Measurements from ENCODE around the gene NLRP4.

The NLRP4 gene

GRCh38 chr19:55907746-55908145, 71.4 kb downstream of the NLRP4 start:
- Histone ChIP-seq H3K27ac (no peak overlapping the region), H3K9me3 (ENCODE audit: control insufficient read depth, low read length) (no peaks in the 10 kb centered on the region), H3K36me3 (ENCODE audit: control insufficient read depth, insufficient read depth, low read length) (no peaks in the 10 kb centered on the region), H3K27me3 (ENCODE audit: control insufficient read depth, insufficient read depth, low read length) (no peaks in the 10 kb centered on the region), H3K4me3 (ENCODE audit: low read depth, low read length) (no peak overlapping the region), H3K79me2 (no peaks in the 10 kb centered on the region), H3K4me1 (no peaks in the 10 kb centered on the region), H3K4me2 (ENCODE audit: low read length) (no peak overlapping the region), H2AFZ (no peak overlapping the region), H3K9ac (no peak overlapping the region)
- TF ChIP-seq, protein P1, sequence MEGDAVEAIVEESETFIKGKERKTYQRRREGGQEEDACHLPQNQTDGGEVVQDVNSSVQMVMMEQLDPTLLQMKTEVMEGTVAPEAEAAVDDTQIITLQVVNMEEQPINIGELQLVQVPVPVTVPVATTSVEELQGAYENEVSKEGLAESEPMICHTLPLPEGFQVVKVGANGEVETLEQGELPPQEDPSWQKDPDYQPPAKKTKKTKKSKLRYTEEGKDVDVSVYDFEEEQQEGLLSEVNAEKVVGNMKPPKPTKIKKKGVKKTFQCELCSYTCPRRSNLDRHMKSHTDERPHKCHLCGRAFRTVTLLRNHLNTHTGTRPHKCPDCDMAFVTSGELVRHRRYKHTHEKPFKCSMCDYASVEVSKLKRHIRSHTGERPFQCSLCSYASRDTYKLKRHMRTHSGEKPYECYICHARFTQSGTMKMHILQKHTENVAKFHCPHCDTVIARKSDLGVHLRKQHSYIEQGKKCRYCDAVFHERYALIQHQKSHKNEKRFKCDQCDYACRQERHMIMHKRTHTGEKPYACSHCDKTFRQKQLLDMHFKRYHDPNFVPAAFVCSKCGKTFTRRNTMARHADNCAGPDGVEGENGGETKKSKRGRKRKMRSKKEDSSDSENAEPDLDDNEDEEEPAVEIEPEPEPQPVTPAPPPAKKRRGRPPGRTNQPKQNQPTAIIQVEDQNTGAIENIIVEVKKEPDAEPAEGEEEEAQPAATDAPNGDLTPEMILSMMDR (IDR thresholded peaks at IDR 0.05): no peak

- Histone ChIP-seq H3K27me3 (ENCODE audit: control insufficient read depth, insufficient read depth, low read length) (no peaks in the 10 kb centered on the region), H3K4me1 (no peaks in the 10 kb centered on the region), H3K9me3 (ENCODE audit: control insufficient read depth, low read length) (no peaks in the 10 kb centered on the region), H3K27ac (no peak overlapping the region), H3K36me3 (ENCODE audit: control insufficient read depth, insufficient read depth, low read length) (no peaks in the 10 kb centered on the region), H3K79me2 (no peaks in the 10 kb centered on the region), H3K9ac (no peak overlapping the region), H3K4me2 (ENCODE audit: low read length) (no peak overlapping the region), H3K4me3 (ENCODE audit: low read depth, low read length) (no peak overlapping the region), H2AFZ (no peak overlapping the region)
- TF ChIP-seq, protein P1 (IDR thresholded peaks at IDR 0.05): no peak
Observed at GRCh38 chr19:55909801-55910200, 73.5 kb downstream of the NLRP4 start.

DNA sequence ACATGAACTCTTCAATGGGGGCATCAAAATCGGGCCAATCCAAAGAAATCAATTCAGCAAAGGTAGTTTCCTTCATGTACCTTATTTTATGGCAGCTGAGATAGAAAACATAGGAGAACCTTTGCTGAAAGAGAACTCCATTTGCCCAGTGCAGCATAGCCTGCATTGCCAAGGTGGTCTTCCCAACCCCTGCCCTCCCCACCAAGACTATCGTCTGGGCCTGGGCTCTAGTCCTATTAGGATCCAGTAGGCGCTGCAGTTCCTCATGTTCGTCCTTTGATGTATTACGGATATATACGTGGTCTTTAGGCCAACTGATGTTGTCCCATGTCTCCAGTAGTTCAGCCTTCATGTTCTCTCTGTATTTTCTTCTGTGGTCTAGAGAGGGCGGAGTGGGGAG, 76.6 kb downstream of the NLRP4 start:
- Histone ChIP-seq H3K4me2 (ENCODE audit: low read length) (no peak overlapping the region), H3K36me3 (ENCODE audit: control insufficient read depth, insufficient read depth, low read length) (no peaks in the 10 kb centered on the region), H2AFZ (no peak overlapping the region), H3K9me3 (ENCODE audit: control insufficient read depth, low read length) (peaks cover 3% of the 10 kb centered on the region), H3K27ac (no peak overlapping the region), H3K4me3 (ENCODE audit: low read depth, low read length) (no peak overlapping the region), H3K79me2 (no peaks in the 10 kb centered on the region), H3K4me1 (no peaks in the 10 kb centered on the region), H3K9ac (no peak overlapping the region), H3K27me3 (ENCODE audit: control insufficient read depth, insufficient read depth, low read length) (no peaks in the 10 kb centered on the region)
- TF ChIP-seq, protein P1 (IDR thresholded peaks at IDR 0.05): no peak

- Histone ChIP-seq H3K4me2 (ENCODE audit: low read length) (no peak overlapping the region), H3K27ac (no peak overlapping the region), H3K27me3 (ENCODE audit: control insufficient read depth, insufficient read depth, low read length) (no peaks in the 10 kb centered on the region), H3K4me1 (no peaks in the 10 kb centered on the region), H3K9ac (no peak overlapping the region), H3K9me3 (ENCODE audit: control insufficient read depth, low read length) (peaks cover 3% of the 10 kb centered on the region), H3K79me2 (no peaks in the 10 kb centered on the region), H3K36me3 (ENCODE audit: control insufficient read depth, insufficient read depth, low read length) (no peaks in the 10 kb centered on the region), H3K4me3 (ENCODE audit: low read depth, low read length) (no peak overlapping the region), H2AFZ (no peak overlapping the region)
- TF ChIP-seq, protein P1 (IDR thresholded peaks at IDR 0.05): peak; percentile 39
Observed at GRCh38 chr19:55913643-55914268, 77.4 kb downstream of the NLRP4 start.

DNA sequence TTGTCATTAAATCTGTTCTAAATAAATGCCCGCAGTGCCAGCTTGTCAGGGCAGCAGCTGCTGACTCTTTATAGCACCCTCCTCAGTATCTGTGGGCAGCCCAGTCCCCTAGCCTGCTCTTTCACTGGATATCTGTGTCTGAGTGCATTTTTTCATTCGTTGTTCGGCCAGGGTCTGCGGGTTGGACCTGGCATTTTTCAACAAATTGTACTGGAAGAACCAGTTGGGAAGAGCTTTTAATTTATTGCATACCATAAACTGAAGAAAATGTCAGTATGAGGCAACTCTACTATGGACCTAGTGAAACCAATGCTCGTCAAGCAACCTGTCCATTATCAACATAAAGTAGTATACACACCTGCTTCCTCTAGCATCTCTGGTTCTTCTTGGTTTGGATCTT, 87.2 kb downstream of the NLRP4 start:
- Histone ChIP-seq H2AFZ (no peak overlapping the region), H3K4me1 (no peaks in the 10 kb centered on the region), H3K27ac (no peak overlapping the region), H3K36me3 (ENCODE audit: control insufficient read depth, insufficient read depth, low read length) (no peaks in the 10 kb centered on the region), H3K4me2 (ENCODE audit: low read length) (no peak overlapping the region), H3K27me3 (ENCODE audit: control insufficient read depth, insufficient read depth, low read length) (no peaks in the 10 kb centered on the region), H3K79me2 (no peaks in the 10 kb centered on the region), H3K9ac (no peak overlapping the region), H3K4me3 (ENCODE audit: low read depth, low read length) (no peak overlapping the region), H3K9me3 (ENCODE audit: control insufficient read depth, low read length) (no peaks in the 10 kb centered on the region)
- TF ChIP-seq, protein P1 (IDR thresholded peaks at IDR 0.05): no peak

Measured in parathyroid adenoma (tissue), 2 donors.